Uterus (tissue), 4 donors: ENCODE measurements around the gene SLC25A15. TPM values are rescaled to one million over a fixed set of nuclear protein-coding genes. Genes with fewer than 3 reads are reported as not detected.

ENCODE experiments used
- DNase-seq, 2 donors: peaks; one replicate each; pipeline ENCODE4 v3.0.0-alpha.2; 2019 to 2020
- H3K27ac ChIP-seq, 2 donors: fragments of 200-600 bp; sonication (generic); 1 replicate in 1 of 2; 2 replicates in 1 of 2; pipeline ENCODE4 v1.5.1; 2016 to 2018
- H3K27me3 ChIP-seq, 2 donors: fragments of 200-600 bp; sonication (generic); one replicate each; pipeline ENCODE4 v1.5.1; 2018 to 2019; ENCODE audit warnings: control low read depth in 1 of 2
- H3K36me3 ChIP-seq, 2 donors: fragments of 200-600 bp; sonication (generic); one replicate each; pipeline ENCODE4 v1.5.1; 2019; ENCODE audit warnings: control low read depth in 1 of 2
- H3K4me1 ChIP-seq, 2 donors: fragments of 200-600 bp; sonication (generic); one replicate each; pipeline ENCODE4 v1.5.1; 2018 to 2019; ENCODE audit warnings: control low read depth in 1 of 2
- H3K4me3 ChIP-seq, 2 donors: fragments of 200-600 bp; sonication (generic); 1 replicate in 1 of 2; 2 replicates in 1 of 2; pipeline ENCODE4 v1.5.1; 2018 to 2019; ENCODE audit warnings: mild to moderate bottlenecking in 1 of 2
- H3K9me3 ChIP-seq, 2 donors: fragments of 200-600 bp; sonication (generic); one replicate each; pipeline ENCODE4 v1.5.1; 2019; ENCODE audit warnings: control low read depth in 1 of 2
- POLR2A ChIP-seq, 2 donors: fragments of 450-650 bp; IDR thresholded peaks; one replicate each; pipeline ENCODE4 v1.6.1; 2016; ENCODE audit warnings: antibody characterized with exemption in 2 of 2, mild to moderate bottlenecking in 1 of 2, moderate library complexity in 1 of 2
- intact Hi-C: fragments of 100-400 bp; cut with DNase I; formaldehyde crosslinking; loops from one replicate; pipeline ENCODE4 v1.15.1; 2023; ENCODE audit warnings: low total_unique reads
- total RNA-seq, 4 donors: library from RNA; depleted of rRNA in 3 of 4; stranded (reverse); fragments of >200 nt in 3 of 4; gene quantifications; one replicate each; pipeline versions ENCODE4 v1.1.0 to v1.2.4, GENCODE V29; 2014 to 2023
- TF ChIP-seq, protein P1 (sequence below), 4 experiments: fragments of 200-600 bp in 2 of 4; fragments of 450-650 bp in 2 of 4; sonication (generic) in 2 of 4; IDR thresholded peaks; one replicate each; pipeline ENCODE4 v1.5.1; 2016 to 2019; ENCODE audit warnings: antibody characterized with exemption in 4 of 4, mild to moderate bottlenecking in 2 of 4, moderate library complexity in 1 of 4
- donor health status: DM: yes; HTN: yes; CAD: no.

The SLC25A15 gene
- total RNA-seq, 4 donors from 2014 or later = 1.5 to 25.4 (median 5.0) TPM; not detected in 1

DNA sequence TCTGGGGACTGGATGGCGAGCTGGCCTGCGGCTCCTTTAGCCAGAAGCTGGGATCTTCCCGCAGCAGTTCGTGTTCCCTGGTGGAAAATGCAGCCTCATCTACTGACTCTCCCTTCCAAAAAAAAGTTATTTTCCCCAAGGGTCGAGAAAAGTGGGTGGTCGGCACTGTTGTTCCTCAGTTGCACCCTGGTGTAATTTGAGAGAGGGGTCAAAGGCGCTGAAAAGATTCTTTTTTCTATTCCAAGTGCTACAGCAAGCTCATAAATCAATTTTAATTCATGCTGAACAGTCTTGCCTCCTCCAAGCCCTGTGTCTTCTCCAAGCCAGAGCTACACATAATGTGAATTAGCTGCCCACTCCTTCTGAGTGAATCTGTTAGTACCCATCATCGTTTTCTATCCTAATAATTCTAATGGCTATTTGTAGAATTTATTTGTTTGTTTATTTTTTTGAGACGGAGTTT is 774 bp downstream of the SLC25A15 start:
- H3K9me3 ChIP-seq = no peaks in the 10 kb centered on the region
- TF ChIP-seq, protein P1, sequence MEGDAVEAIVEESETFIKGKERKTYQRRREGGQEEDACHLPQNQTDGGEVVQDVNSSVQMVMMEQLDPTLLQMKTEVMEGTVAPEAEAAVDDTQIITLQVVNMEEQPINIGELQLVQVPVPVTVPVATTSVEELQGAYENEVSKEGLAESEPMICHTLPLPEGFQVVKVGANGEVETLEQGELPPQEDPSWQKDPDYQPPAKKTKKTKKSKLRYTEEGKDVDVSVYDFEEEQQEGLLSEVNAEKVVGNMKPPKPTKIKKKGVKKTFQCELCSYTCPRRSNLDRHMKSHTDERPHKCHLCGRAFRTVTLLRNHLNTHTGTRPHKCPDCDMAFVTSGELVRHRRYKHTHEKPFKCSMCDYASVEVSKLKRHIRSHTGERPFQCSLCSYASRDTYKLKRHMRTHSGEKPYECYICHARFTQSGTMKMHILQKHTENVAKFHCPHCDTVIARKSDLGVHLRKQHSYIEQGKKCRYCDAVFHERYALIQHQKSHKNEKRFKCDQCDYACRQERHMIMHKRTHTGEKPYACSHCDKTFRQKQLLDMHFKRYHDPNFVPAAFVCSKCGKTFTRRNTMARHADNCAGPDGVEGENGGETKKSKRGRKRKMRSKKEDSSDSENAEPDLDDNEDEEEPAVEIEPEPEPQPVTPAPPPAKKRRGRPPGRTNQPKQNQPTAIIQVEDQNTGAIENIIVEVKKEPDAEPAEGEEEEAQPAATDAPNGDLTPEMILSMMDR (IDR thresholded peaks at IDR 0.05) = no peak
- TF ChIP-seq POLR2A (IDR thresholded peaks at IDR 0.05) = no peak
- DNase-seq = no peak
- H3K27me3 ChIP-seq = no peaks in the 10 kb centered on the region
- peak overlapping the region; percentile 27 to 71 for H3K4me3 ChIP-seq
- no peaks in the 10 kb centered on the region for H3K36me3 ChIP-seq
- intact Hi-C loops = no loop called here
- no peaks in the 10 kb centered on the region for H3K4me1 ChIP-seq
- H3K27ac ChIP-seq = peak overlapping the region; percentile 89 to 90

DNA sequence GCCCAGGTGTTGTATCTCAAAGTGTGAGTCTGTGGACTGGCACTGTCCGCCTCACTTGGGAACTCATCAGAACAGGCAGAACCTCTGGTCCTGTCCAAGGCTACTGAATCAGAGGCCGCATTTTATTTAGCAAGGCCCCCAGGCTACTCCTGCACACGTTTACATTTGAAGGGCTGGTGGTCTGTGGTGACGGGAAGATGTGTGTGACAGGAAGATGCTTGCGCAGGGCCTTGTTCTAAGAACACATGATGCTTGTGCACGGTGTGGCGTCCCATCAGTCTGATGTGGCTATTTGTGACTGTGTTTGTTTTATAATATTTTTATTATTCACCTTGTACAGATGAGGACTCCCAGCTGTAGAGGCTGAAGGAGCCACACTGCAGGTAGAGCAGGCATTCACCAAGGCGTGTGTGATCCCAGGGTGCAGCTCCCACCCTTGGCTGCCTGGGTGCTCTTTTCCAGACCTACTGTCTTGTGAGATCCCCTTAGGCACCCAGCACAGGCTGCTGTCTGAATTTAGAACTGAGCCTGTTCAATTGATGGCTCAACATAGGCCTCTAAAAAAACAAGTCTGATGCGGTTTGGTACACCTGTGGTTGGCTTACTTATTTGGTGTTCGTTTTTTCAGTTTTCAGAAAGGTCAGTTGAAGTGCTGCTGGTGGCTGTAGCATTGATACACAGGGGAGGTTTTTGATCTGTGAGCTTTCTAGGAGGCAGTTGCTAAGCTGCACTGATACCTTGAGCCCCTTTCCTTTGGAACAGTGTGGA is 3.1 kb downstream of the SLC25A15 start:
- TF ChIP-seq, protein P1 (IDR thresholded peaks at IDR 0.05) = no peak
- no peak for TF ChIP-seq POLR2A (IDR thresholded peaks at IDR 0.05)
- Histone ChIP-seq H3K9me3 (no peaks in the 10 kb centered on the region), H3K4me1 (no peaks in the 10 kb centered on the region), H3K4me3 (no peak overlapping the region), H3K27me3 (no peaks in the 10 kb centered on the region), H3K27ac (no peak overlapping the region), H3K36me3 (no peaks in the 10 kb centered on the region)
- intact Hi-C loops = no loop called here
- no peak for DNase-seq

DNA sequence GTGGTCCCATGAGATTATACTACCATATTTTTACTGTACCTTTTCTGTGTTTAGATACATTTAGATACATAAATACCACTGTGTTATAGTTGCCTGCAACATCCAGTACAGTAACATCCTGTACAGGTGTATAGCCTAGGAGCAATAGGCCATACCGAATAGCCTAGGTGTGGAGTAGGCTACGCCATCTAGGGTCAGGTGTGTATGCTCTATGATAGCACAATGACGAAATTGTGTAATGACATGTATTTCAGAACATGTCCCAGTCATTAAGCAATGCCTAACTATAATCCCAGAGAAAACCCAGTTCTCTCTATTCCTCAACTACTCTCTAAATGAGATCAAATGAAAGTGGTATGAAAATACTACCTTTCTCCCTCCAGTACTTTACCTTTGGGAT is 3.9 kb downstream of the SLC25A15 start:
- Histone ChIP-seq H3K27ac (no peak overlapping the region), H3K9me3 (no peaks in the 10 kb centered on the region), H3K4me3 (no peak overlapping the region), H3K4me1 (no peaks in the 10 kb centered on the region), H3K27me3 (no peaks in the 10 kb centered on the region), H3K36me3 (no peaks in the 10 kb centered on the region)
- intact Hi-C loops = no loop called here
- TF ChIP-seq POLR2A (IDR thresholded peaks at IDR 0.05) = no peak
- TF ChIP-seq, protein P1 (IDR thresholded peaks at IDR 0.05) = no peak
- DNase-seq = no peak

DNA sequence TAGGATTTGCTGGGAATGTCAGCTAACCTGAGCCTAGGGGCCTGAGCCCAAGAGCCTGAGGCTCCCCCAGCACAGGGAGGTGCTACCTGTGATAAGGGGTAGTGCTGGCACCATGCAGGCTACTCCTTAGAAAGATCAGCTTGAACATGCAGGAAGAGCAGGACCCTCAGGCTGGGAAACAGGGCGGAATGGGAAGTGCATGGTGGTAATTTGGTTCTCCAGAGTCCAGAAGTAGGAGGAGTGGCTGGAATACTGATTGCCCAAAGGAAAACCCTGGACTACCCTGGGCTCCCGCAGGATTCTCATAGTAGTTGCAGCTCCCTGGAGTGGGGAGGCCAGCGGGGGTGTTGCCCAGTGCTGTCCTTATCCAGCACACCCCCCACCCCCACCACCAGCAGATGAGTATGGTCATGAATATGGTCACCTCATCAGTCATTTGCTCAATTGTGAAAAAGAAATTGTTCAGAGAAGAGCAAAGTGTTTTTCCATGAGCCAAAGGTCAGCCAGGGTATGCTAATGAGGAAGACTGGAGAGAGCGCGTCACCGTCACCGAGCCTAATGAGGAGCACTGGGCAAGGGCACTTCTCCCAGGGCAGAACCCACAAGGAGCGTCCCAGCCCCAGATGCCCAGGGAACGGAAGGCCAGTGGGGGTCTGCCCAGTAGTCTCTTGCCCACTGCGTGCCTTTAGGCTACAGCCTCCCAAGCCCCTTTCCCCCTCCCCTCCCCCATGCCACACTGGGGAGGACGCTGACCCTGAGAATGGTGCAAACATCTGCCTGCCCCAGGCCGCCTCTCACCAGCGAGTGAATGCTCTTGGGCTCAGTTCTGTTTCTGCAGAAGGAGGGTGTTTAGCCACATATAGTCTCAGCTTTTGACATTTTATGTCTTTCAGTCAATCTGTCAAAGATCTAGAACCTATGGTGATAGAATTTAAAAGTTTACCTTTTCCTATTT is 5.3 kb downstream of the SLC25A15 start:
- Histone ChIP-seq H3K9me3 (no peaks in the 10 kb centered on the region), H3K27me3 (no peaks in the 10 kb centered on the region), H3K4me3 (no peak overlapping the region), H3K4me1 (no peaks in the 10 kb centered on the region), H3K36me3 (no peaks in the 10 kb centered on the region), H3K27ac (no peak overlapping the region)
- DNase-seq = no peak
- TF ChIP-seq POLR2A (IDR thresholded peaks at IDR 0.05) = no peak
- TF ChIP-seq, protein P1 (IDR thresholded peaks at IDR 0.05) = no peak
- intact Hi-C loops = no loop called here

DNA sequence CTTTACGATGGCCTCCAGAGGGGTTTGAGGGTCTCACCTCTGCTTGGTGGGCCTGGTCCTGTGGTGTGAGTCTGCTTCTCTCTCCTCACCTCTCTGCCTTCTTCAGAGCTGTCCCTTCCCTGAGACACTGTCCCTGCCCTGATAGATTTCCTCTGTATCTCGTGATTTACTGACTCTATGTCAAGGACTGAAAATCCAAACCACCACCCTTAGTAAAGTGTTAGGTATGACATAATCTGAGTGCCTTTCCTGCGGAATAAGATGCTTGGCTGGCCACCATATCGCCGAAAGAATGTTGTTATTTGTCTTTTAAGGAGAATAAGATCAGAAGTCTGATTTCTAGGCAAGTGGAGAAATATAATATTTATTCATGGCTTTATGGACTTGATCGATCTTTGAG is 7.2 kb downstream of the SLC25A15 start:
- TF ChIP-seq, protein P1 (IDR thresholded peaks at IDR 0.05) = no peak
- H3K36me3 ChIP-seq = no peaks in the 10 kb centered on the region
- no peaks in the 10 kb centered on the region for H3K9me3 ChIP-seq
- no peak overlapping the region for H3K4me3 ChIP-seq
- no peaks in the 10 kb centered on the region for H3K4me1 ChIP-seq
- DNase-seq = no peak
- intact Hi-C loops = no loop called here
- no peak overlapping the region for H3K27ac ChIP-seq
- H3K27me3 ChIP-seq = no peaks in the 10 kb centered on the region
